IMR-90 (cell line): ENCODE measurements around the gene RAB3A. TPM values are rescaled to one million over a fixed set of nuclear protein-coding genes. Genes with fewer than 3 reads are reported as not detected.

Experiments used
- ATAC-seq: fragments of 200-7000 bp; cut with Tn5 transposase; 2 replicates; pipeline ENCODE4 v1.9.1; 2020; ENCODE audit warnings: low read depth, mild to moderate bottlenecking, moderate library complexity
- BruUV-seq: library from RNA; stranded (reverse); fragments of 400-500 nt; replicated peaks from 2 replicates; lab custom pipeline; 2021; lab: Mats Ljungman, UMichigan
- CTCF ChIA-PET: fragments of 300-600 bp; formaldehyde crosslinking; extraction: SDS; loops from one replicate; lab custom pipeline; 2021; ENCODE audit warnings: antibody characterized with exemption; lab: Yijun Ruan, JAX
- POLR2A ChIA-PET: fragments of 300-600 bp; sonication (Branson Sonifier 250); formaldehyde crosslinking; loops from one replicate; lab custom pipeline; 2022; ENCODE audit warnings: antibody characterized with exemption; ENCODE audit not compliant: unreplicated experiment; lab: Charles Lee
- DNase-seq: peaks from one replicate; pipeline ENCODE4 v3.0.0; 2013
- H2AFZ ChIP-seq: replicated peaks from 2 replicates; pipeline ENCODE3; 2013; ENCODE audit warnings: low read length, mild to moderate bottlenecking; ENCODE audit not compliant: poor library complexity
- H2AK5ac ChIP-seq: 2 replicates; pipeline ENCODE4 v1.6.1; 2013; ENCODE audit warnings: low read depth, low read length, inconsistent platforms
- H2AK9ac ChIP-seq: replicated peaks from 2 replicates; pipeline ENCODE3; 2013; ENCODE audit warnings: mild to moderate bottlenecking, low read depth, low read length, moderate library complexity; ENCODE audit not compliant: poor library complexity
- H2BK120ac ChIP-seq: 2 replicates; pipeline ENCODE4 v1.6.1; 2013; ENCODE audit warnings: low read depth, low read length, inconsistent platforms
- H2BK15ac ChIP-seq: 3 replicates; pipeline ENCODE4 v1.6.1; 2013; ENCODE audit warnings: low read depth, low read length, inconsistent platforms
- H2BK20ac ChIP-seq: 2 replicates; pipeline ENCODE4 v1.6.1; 2013; ENCODE audit warnings: low read depth, mild to moderate bottlenecking, inconsistent platforms, low read length, moderate library complexity
- H2BK5ac ChIP-seq: 2 replicates; pipeline ENCODE4 v1.6.1; 2013; ENCODE audit warnings: mild to moderate bottlenecking, low read depth, low read length, inconsistent platforms; ENCODE audit not compliant: poor library complexity, severe bottlenecking
- H3K14ac ChIP-seq: replicated peaks from 2 replicates; pipeline ENCODE4 v1.6.1; 2013; ENCODE audit warnings: low read depth, low read length, inconsistent platforms
- H3K18ac ChIP-seq: 2 replicates; pipeline ENCODE4 v1.6.1; 2013; ENCODE audit warnings: low read depth, low read length, control low read depth
- H3K23ac ChIP-seq: 2 replicates; pipeline ENCODE4 v1.6.1; 2013; ENCODE audit warnings: low read depth, low read length, inconsistent platforms
- H3K27ac ChIP-seq: 2 replicates; pipeline ENCODE4 v1.5.1; 2013; ENCODE audit warnings: mild to moderate bottlenecking, control low read depth, low read length; ENCODE audit not compliant: insufficient read depth
- H3K27me3 ChIP-seq: 2 replicates; pipeline ENCODE4 v1.6.1; 2013; ENCODE audit warnings: low read length; ENCODE audit not compliant: control insufficient read depth, insufficient read depth
- H3K36me3 ChIP-seq: 2 replicates; pipeline ENCODE4 v1.6.1; 2013; ENCODE audit warnings: low read length, mixed read lengths; ENCODE audit not compliant: control insufficient read depth, insufficient read depth
- H3K4ac ChIP-seq: 2 replicates; pipeline ENCODE4 v1.6.1; 2013; ENCODE audit warnings: low read depth, low read length, inconsistent platforms
- H3K4me1 ChIP-seq: 2 replicates; pipeline ENCODE4 v1.6.1; 2013; ENCODE audit warnings: low read length, mixed read lengths; ENCODE audit not compliant: control insufficient read depth, insufficient read depth
- H3K4me2 ChIP-seq: 2 replicates; pipeline ENCODE4 v1.6.1; 2013; ENCODE audit warnings: low read depth, mild to moderate bottlenecking, control low read depth, low read length, moderate library complexity
- H3K4me3 ChIP-seq: 2 replicates; pipeline ENCODE4 v1.5.1; 2013; ENCODE audit warnings: low read depth, mild to moderate bottlenecking, control low read depth, low read length, moderate library complexity; ENCODE audit not compliant: insufficient read depth
- H3K56ac ChIP-seq: 2 replicates; pipeline ENCODE4 v1.6.1; 2013; ENCODE audit warnings: low read length, inconsistent platforms; ENCODE audit not compliant: insufficient read depth; ENCODE audit errors: extremely low read depth
- H3K79me1 ChIP-seq, 2 experiments: 2 replicates each; pipeline ENCODE4 v1.6.1; 2013; ENCODE audit warnings: low read length in 2 of 2, inconsistent platforms in 1 of 2, low read depth in 1 of 2
- H3K9ac ChIP-seq: 2 replicates; pipeline ENCODE4 v1.6.1; 2013; ENCODE audit warnings: low read depth, low read length, control low read depth
- H3K9me1 ChIP-seq: 2 replicates; pipeline ENCODE4 v1.6.1; 2013; ENCODE audit warnings: low read length, inconsistent platforms; ENCODE audit not compliant: insufficient read depth
- H3K9me3 ChIP-seq: 2 replicates; pipeline ENCODE4 v1.6.1; 2013; ENCODE audit warnings: low read length; ENCODE audit not compliant: control insufficient read depth, insufficient read depth
- H4K20me1 ChIP-seq: 2 replicates; pipeline ENCODE4 v1.6.1; 2013; ENCODE audit warnings: low read length, inconsistent platforms; ENCODE audit not compliant: insufficient read depth
- H4K5ac ChIP-seq: 2 replicates; pipeline ENCODE4 v1.6.1; 2013; ENCODE audit warnings: mild to moderate bottlenecking, low read depth, low read length, control low read depth
- H4K8ac ChIP-seq, 2 experiments: 2 replicates each; pipeline ENCODE4 v1.6.1; 2013; ENCODE audit warnings: low read depth in 2 of 2, low read length in 2 of 2, control low read depth in 1 of 2, inconsistent platforms in 1 of 2
- H4K91ac ChIP-seq: 2 replicates; pipeline ENCODE4 v1.6.1; 2013; ENCODE audit warnings: low read depth, low read length, inconsistent platforms; ENCODE audit not compliant: insufficient read depth
- BHLHE40 ChIP-seq: fragments of 150-350 bp; IDR thresholded peaks from 2 replicates; pipeline ENCODE4 v1.6.1; 2016; ENCODE audit warnings: mild to moderate bottlenecking, low read depth, low read length
- CEBPB ChIP-seq: IDR thresholded peaks from 2 replicates; pipeline ENCODE4 v1.6.1; 2012; ENCODE audit warnings: low read depth, low read length, improper control_type of control experiment
- CHD1 ChIP-seq: IDR thresholded peaks from 2 replicates; pipeline ENCODE4 v1.6.1; 2012; ENCODE audit warnings: low read depth, low read length, improper control_type of control experiment
- FOS ChIP-seq: fragments of 150-350 bp; IDR thresholded peaks from 2 replicates; pipeline ENCODE4 v1.6.1; 2016; ENCODE audit warnings: low read depth, low read length
- MAFK ChIP-seq: IDR thresholded peaks from 2 replicates; pipeline ENCODE4 v1.6.1; 2012; ENCODE audit warnings: low read depth, low read length, improper control_type of control experiment
- MXI1 ChIP-seq: IDR thresholded peaks from 2 replicates; pipeline ENCODE4 v1.6.1; 2012; ENCODE audit warnings: low read depth, mild to moderate bottlenecking, low read length, moderate library complexity, borderline replicate concordance
- NFE2L2 ChIP-seq: fragments of 150-350 bp; IDR thresholded peaks from 2 replicates; pipeline ENCODE4 v1.6.1; 2016; ENCODE audit warnings: low read depth, mild to moderate bottlenecking, low read length
- POLR2A ChIP-seq: IDR thresholded peaks from 2 replicates; pipeline ENCODE4 v1.6.1; 2012; ENCODE audit warnings: mild to moderate bottlenecking, low read depth, low read length
- RAD21 ChIP-seq: IDR thresholded peaks from 2 replicates; pipeline ENCODE4 v1.6.1; 2012; ENCODE audit warnings: low read length, improper control_type of control experiment
- RCOR1 ChIP-seq: IDR thresholded peaks from 2 replicates; pipeline ENCODE4 v1.6.1; 2012; ENCODE audit warnings: mild to moderate bottlenecking, low read length, improper control_type of control experiment; ENCODE audit not compliant: insufficient replicate concordance
- RFX5 ChIP-seq: IDR thresholded peaks from 2 replicates; pipeline ENCODE4 v1.8.0; 2012; ENCODE audit warnings: low read depth, mild to moderate bottlenecking, low read length, moderate library complexity
- SMC3 ChIP-seq: fragments of 150-350 bp; IDR thresholded peaks from 2 replicates; pipeline ENCODE4 v1.6.1; 2016; ENCODE audit warnings: low read depth, mild to moderate bottlenecking, antibody characterized with exemption, low read length, moderate library complexity
- USF2 ChIP-seq: fragments of 150-350 bp; IDR thresholded peaks from 2 replicates; pipeline ENCODE4 v1.6.1; 2017; ENCODE audit warnings: mild to moderate bottlenecking, antibody characterized with exemption, low read length, low read depth
- WGBS, 2 experiments: methylation state at CpG; one replicate each; pipeline versions ENCODE4 v1.1.5 to v1.1.7; 2013; ENCODE audit warnings: missing lambda C conversion rate in 2 of 2; ENCODE audit not compliant: insufficient read length in 1 of 2; ENCODE audit errors: extremely low coverage in 2 of 2; 5-methylcytosine and 5-hydroxymethylcytosine counted together
- dilution Hi-C: fragments of 300-500 bp; cut with HindIII; formaldehyde crosslinking; loops from one replicate; pipeline ENCODE4 v1.14.3; 2018; ENCODE audit warnings: low sequenced_read_pairs; ENCODE audit not compliant: unreplicated experiment
- in situ Hi-C: fragments of 300-500 bp; cut with MboI; formaldehyde crosslinking; loops from 3 replicates; pipeline ENCODE4 v1.14.3; 2019; ENCODE audit warnings: low sequenced_read_pairs, inconsistent platforms, mixed read lengths
- intact Hi-C: fragments of 100-400 bp; cut with micrococcal nuclease; formaldehyde crosslinking; loops from 2 replicates; pipeline ENCODE4 v1.10.0; 2022
- polyA plus RNA-seq, 3 experiments: library from polyadenylated mRNA; depleted of rRNA; stranded (reverse); fragments of >200 nt; gene quantifications; 2 replicates each; pipeline ENCODE4 v1.2.3, GENCODE V29; 2012; ENCODE audit warnings: low replicate concordance in 1 of 3
- total RNA-seq: library from RNA; depleted of rRNA; stranded (reverse); fragments of >200 nt; gene quantifications from 2 replicates; pipeline ENCODE4 v1.2.3, GENCODE V29; 2012
- TF ChIP-seq, protein P1 (sequence below): fragments of 150-350 bp; IDR thresholded peaks from 2 replicates; pipeline ENCODE4 v1.6.1; 2016; ENCODE audit warnings: low read depth, mild to moderate bottlenecking, low read length, moderate library complexity, borderline replicate concordance
- TF ChIP-seq, protein P2 (sequence below): conservative IDR thresholded peaks from 2 replicates; pipeline ENCODE4 v1.5.1; 2012; ENCODE audit warnings: mild to moderate bottlenecking, low read depth, low read length, improper control_type of control experiment

RAB3A gene
- total and polyA plus RNA-seq, 2 of the 4 experiments (the other 2 are of a cell fraction), result 3.0 to 13.6 TPM

DNA sequence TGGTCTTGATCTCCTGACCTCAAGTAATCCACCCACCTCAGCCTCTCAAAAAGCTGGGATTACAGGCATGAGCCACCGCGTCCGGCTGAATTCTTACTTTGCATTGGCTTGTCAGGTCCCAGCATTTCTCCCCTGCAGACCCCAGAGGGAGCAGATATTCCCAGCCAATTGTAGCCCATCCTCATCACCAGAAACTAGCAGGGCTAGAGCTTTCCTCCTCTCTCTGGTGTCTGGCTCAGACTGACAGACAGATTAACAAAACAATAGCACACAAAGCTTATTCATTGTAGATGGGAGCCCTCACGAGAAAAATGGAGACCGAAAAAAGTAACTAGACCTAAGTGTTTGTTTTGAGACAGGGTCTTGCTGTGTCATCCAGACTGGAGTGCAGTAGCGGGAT is 18.3 kb downstream of the RAB3A start:
- Histone ChIP-seq H3K18ac (no peak overlapping the region), H2BK15ac (no peak overlapping the region), H3K9ac (no peak overlapping the region), H3K56ac (no peak overlapping the region), H2BK5ac (no peak overlapping the region), H4K8ac (no peak overlapping the region), H4K91ac (no peak overlapping the region), H2AFZ (no peak overlapping the region), H2BK20ac (no peak overlapping the region), H3K4me1 (no peaks in the 10 kb centered on the region), H3K4ac (no peak overlapping the region), H3K9me1 (no peaks in the 10 kb centered on the region), H4K20me1 (no peaks in the 10 kb centered on the region), H2AK5ac (no peak overlapping the region), H3K4me2 (no peak overlapping the region), H3K27me3 (peaks cover 9% of the 10 kb centered on the region), H3K27ac (no peak overlapping the region), H3K9me3 (no peaks in the 10 kb centered on the region), H2BK120ac (no peak overlapping the region), H3K4me3 (no peak overlapping the region), H4K5ac (no peak overlapping the region), H3K14ac (no peak overlapping the region), H3K23ac (no peak overlapping the region), H2AK9ac (no peak overlapping the region), H3K36me3 (no peaks in the 10 kb centered on the region), H3K79me1 (no peaks in the 10 kb centered on the region)
- in situ Hi-C loops (no loop called here), intact Hi-C loops (no loop called here), dilution Hi-C loops (no loop called here)
- ATAC-seq, result no peak
- 80% methylated on average over 1 of the region's 6 CpGs; no CpG with 5 or more reads in 1 of the 2 experiments for WGBS, 2 experiments
- TF ChIP-seq CEBPB (no peak), USF2 (no peak), MAFK (no peak), CHD1 (no peak), SMC3 (no peak), RFX5 (no peak), RAD21 (no peak), NFE2L2 (no peak), RCOR1 (no peak), FOS (no peak), POLR2A (no peak), MXI1 (no peak), BHLHE40 (no peak)
- TF ChIP-seq, protein P1, sequence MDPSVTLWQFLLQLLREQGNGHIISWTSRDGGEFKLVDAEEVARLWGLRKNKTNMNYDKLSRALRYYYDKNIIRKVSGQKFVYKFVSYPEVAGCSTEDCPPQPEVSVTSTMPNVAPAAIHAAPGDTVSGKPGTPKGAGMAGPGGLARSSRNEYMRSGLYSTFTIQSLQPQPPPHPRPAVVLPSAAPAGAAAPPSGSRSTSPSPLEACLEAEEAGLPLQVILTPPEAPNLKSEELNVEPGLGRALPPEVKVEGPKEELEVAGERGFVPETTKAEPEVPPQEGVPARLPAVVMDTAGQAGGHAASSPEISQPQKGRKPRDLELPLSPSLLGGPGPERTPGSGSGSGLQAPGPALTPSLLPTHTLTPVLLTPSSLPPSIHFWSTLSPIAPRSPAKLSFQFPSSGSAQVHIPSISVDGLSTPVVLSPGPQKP, result no peak
- TF ChIP-seq, protein P2, sequence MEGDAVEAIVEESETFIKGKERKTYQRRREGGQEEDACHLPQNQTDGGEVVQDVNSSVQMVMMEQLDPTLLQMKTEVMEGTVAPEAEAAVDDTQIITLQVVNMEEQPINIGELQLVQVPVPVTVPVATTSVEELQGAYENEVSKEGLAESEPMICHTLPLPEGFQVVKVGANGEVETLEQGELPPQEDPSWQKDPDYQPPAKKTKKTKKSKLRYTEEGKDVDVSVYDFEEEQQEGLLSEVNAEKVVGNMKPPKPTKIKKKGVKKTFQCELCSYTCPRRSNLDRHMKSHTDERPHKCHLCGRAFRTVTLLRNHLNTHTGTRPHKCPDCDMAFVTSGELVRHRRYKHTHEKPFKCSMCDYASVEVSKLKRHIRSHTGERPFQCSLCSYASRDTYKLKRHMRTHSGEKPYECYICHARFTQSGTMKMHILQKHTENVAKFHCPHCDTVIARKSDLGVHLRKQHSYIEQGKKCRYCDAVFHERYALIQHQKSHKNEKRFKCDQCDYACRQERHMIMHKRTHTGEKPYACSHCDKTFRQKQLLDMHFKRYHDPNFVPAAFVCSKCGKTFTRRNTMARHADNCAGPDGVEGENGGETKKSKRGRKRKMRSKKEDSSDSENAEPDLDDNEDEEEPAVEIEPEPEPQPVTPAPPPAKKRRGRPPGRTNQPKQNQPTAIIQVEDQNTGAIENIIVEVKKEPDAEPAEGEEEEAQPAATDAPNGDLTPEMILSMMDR, result no peak
- DNase-seq, result no peak
- no TSS peak for BruUV-seq
- POLR2A ChIA-PET, result interaction anchor here (0.6 kb wide), 1 partner anchor 219 kb away, joined by 14 read pairs; no protein-coding TSS in a partner anchor
- CTCF ChIA-PET, result no interaction called here
